Aorta (tissue), 5 donors: ENCODE measurements around the gene ZDHHC19. TPM values are rescaled to one million over a fixed set of nuclear protein-coding genes. Genes with fewer than 3 reads are reported as not detected.
A peak's percentile ranks its signal among the peaks of the same experiment; 100 is the strongest.
"Not testable (repeated sequence)": the region's sequence is repeated elsewhere in the genome, so short reads cannot be mapped to it uniquely, and the experiment has no call there.

Source experiments
- ATAC-seq: fragments of 200-7000 bp; cut with Tn5 transposase; one replicate; pipeline ENCODE4 v1.9.1; 2022; ENCODE audit warnings: moderate library complexity; ENCODE audit not compliant: low FRiP score
- DNase-seq, 2 donors: peaks; one replicate each; pipeline ENCODE4 v3.0.0-alpha.2; 2020
- H3K27ac ChIP-seq, 2 donors: one replicate each; pipeline ENCODE4 v1.5.1; 2013; ENCODE audit warnings: low read length in 2 of 2, mild to moderate bottlenecking in 2 of 2, moderate library complexity in 2 of 2, control low read depth in 1 of 2, inconsistent platforms in 1 of 2, low read depth in 1 of 2
- H3K27me3 ChIP-seq, 2 donors: one replicate each; pipeline ENCODE4 v1.6.1; 2013; ENCODE audit warnings: control low read depth in 1 of 2, low read length in 1 of 2, mild to moderate bottlenecking in 1 of 2, moderate library complexity in 1 of 2; ENCODE audit not compliant: insufficient read depth in 2 of 2, control insufficient read depth in 1 of 2
- H3K36me3 ChIP-seq, 2 donors: one replicate each; pipeline ENCODE4 v1.6.1; 2013; ENCODE audit warnings: control low read depth in 1 of 2, low read length in 1 of 2, mild to moderate bottlenecking in 1 of 2; ENCODE audit not compliant: insufficient read depth in 2 of 2, control insufficient read depth in 1 of 2
- H3K4me1 ChIP-seq, 2 donors: one replicate each; pipeline ENCODE4 v1.6.1; 2013; ENCODE audit warnings: low read length in 2 of 2, control low read depth in 1 of 2, mild to moderate bottlenecking in 1 of 2, moderate library complexity in 1 of 2; ENCODE audit not compliant: insufficient read depth in 2 of 2, control insufficient read depth in 1 of 2
- H3K4me3 ChIP-seq, 2 donors: one replicate each; pipeline ENCODE4 v1.5.1; 2013; ENCODE audit warnings: low read length in 2 of 2, control low read depth in 1 of 2, mild to moderate bottlenecking in 1 of 2
- H3K9me3 ChIP-seq: one replicate; pipeline ENCODE4 v1.6.1; 2013; ENCODE audit warnings: mild to moderate bottlenecking, low read length; ENCODE audit not compliant: control insufficient read depth
- WGBS, 2 donors: extraction: QIAGEN DNeasy Blood & Tissue Kit; methylation state at CpG; one replicate each; pipeline ENCODE4 v1.1.7; 2013; 5-methylcytosine and 5-hydroxymethylcytosine counted together
- intact Hi-C, 2 donors: fragments of 100-400 bp; cut with DNase I; formaldehyde crosslinking; loops; one replicate each; pipeline versions ENCODE4 v1.14.2 to v1.15.0; 2022
- polyA plus RNA-seq, 2 donors: library from polyadenylated mRNA; stranded (reverse); fragments of 200-250 nt; gene quantifications; one replicate each; pipeline ENCODE4 v1.2.3, GENCODE V29; 2013
- total RNA-seq, 2 donors: library from RNA; stranded (reverse); fragmentation: NEBNext Ultra II Directional; extraction: Animal tissue kit (Norgen Biotek cat#: 25700); gene quantifications; one replicate each; pipeline ENCODE4 v1.2.1, GENCODE V29; 2021
- donor health status: healthy with polysubstance abuse.
- donor health status: Bipolar disorder and iron deficiency.
- donor health status: DM: no; HTN: no; CAD: no.
- donor health status: DM: no; HTN: no; CAD: no.
- donor health status: DM: yes; HTN: yes; CAD: no.

Gene ZDHHC19
- total and polyA plus RNA-seq, 4 donors, result 0.72 to 0.97 TPM; not detected in 2

DNA sequence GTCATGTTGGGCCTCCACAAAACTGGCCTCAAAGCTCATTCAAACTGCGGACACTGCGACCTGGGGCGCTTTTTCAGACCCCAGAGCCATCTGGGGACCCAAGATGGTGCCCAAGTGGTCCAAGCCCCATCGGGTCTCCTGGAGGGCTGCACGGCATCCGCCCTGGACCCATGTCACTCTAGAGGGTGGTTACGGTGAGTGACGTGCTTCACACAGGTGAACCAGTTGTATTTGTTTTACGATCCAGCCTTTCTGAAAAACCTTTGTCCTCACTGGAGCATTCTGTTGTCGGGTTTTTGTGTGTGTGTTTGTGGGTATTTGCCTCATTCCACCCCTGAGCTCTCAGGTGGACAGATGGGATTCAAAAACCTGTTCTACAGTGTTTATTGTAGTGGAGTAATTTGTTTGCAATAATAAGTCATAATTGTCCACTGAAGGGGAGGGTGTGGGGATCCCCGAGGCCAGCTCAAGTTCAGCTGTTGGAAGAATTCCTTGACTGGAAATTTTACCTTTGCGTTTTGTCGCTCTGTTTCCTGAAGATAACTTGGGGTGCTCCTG is 7.0 kb upstream of the ZDHHC19 start:
- H3K36me3 ChIP-seq, result no peaks in the 10 kb centered on the region
- DNase-seq (no peak), ATAC-seq (no peak)
- H3K27me3 ChIP-seq, result no peaks in the 10 kb centered on the region
- no peak overlapping the region for H3K27ac ChIP-seq
- H3K4me3 ChIP-seq, result no peak overlapping the region
- H3K4me1 ChIP-seq, result no peaks in the 10 kb centered on the region
- intact Hi-C loops, result no loop called here
- WGBS, 2 donors, result 91 to 92% methylated on average over 13 of the region's 13 CpGs
- H3K9me3 ChIP-seq, result no peaks in the 10 kb centered on the region

GRCh38 chr3:196217307-196218154 is 6.3 kb upstream of the ZDHHC19 start:
- ATAC-seq, result no peak
- Histone ChIP-seq H3K27me3 (no peaks in the 10 kb centered on the region), H3K27ac (no peak overlapping the region), H3K9me3 (no peaks in the 10 kb centered on the region), H3K36me3 (no peaks in the 10 kb centered on the region), H3K4me3 (no peak overlapping the region), H3K4me1 (no peaks in the 10 kb centered on the region)
- DNase-seq, result no peak
- intact Hi-C loops, result no loop called here
- WGBS, 2 donors, result 94 to 96% methylated on average over 12 of the region's 12 CpGs

- Histone ChIP-seq H3K4me3 (no peak overlapping the region), H3K27me3 (no peaks in the 10 kb centered on the region), H3K9me3 (no peaks in the 10 kb centered on the region), H3K27ac (no peak overlapping the region), H3K36me3 (no peaks in the 10 kb centered on the region), H3K4me1 (no peaks in the 10 kb centered on the region)
- DNase-seq (no peak), ATAC-seq (no peak)
- intact Hi-C loops, result no loop called here
- 46 to 48% methylated on average over 14 to 25 of the region's 25 CpGs for WGBS, 2 donors
These were observed 5.5 kb upstream of the ZDHHC19 start for GRCh38 chr3:196216681-196217211.

GRCh38 chr3:196216089-196216564 is 4.9 kb upstream of the ZDHHC19 start, which contains the start of gene SLC51A:
TSS of gene SLC51A (plus strand) at chr3:196216534. CDS start at chr3:196216713, 179 bp downstream.
- Histone ChIP-seq H3K4me1 (no peaks in the 10 kb centered on the region), H3K4me3 (no peak within 1 kb of the TSS), H3K9me3 (no peaks in the 10 kb centered on the region), H3K27me3 (no peaks in the 10 kb centered on the region), H3K27ac (no peak within 1 kb of the TSS), H3K36me3 (no peaks in the 10 kb centered on the region)
- 46 to 51% methylated on average over 14 to 15 of the region's 15 CpGs for WGBS, 2 donors
- ATAC-seq, result no peak
- intact Hi-C loops, result no loop called here
- DNase-seq, result no peak

- intact Hi-C loops, result no loop called here
- WGBS, 2 donors, result 47 to 54% methylated on average over 10 of the region's 10 CpGs
- ATAC-seq, result no peak
These were observed 4.4 kb upstream of the ZDHHC19 start for GRCh38 chr3:196215493-196216020.

DNA sequence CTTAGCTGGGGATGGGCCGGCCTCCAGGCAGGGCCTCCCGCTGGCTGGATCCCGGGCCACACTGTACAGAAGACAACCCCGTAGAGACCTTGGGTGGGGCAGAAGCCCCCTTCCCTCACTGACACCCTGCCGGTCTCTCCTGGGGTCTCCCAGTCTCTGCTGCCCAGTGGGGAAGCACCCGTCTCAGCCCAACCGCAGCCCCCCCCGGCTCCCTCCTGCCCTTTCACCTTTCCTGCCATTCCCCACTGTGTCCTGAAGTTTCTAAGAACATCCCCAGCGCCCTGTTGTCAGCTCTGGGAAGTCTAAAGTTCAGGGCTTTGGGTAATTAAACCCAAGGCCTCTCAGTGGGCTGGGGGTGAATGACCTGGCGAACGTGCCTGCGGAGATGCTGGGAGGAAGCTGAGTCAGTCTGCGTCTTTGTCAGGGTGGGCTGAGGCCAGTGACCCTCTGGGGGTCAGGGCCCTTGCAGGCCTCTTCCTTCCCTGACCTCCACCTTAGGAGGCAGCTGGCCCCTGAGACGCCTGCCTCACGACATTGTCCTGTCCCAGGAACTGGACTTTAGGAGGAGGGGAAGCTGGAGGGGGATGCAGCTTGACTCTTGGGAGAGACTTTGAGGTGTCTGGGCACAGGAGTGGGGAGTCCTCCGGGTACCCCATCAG is 3.7 kb upstream of the ZDHHC19 start:
- Histone ChIP-seq H3K4me1 (no peaks in the 10 kb centered on the region), H3K36me3 (no peaks in the 10 kb centered on the region), H3K9me3 (no peaks in the 10 kb centered on the region), H3K27me3 (no peaks in the 10 kb centered on the region), H3K27ac (no peak overlapping the region), H3K4me3 (no peak overlapping the region)
- peak in 1 of 2 donors; percentile 66 for DNase-seq
- ATAC-seq, result no peak
- WGBS, 2 donors, result 88 to 89% methylated on average over 16 of the region's 16 CpGs
- intact Hi-C loops, result no loop called here

More at GRCh38 chr3:196215493-196216020, 4.4 kb upstream of the ZDHHC19 start:
- Histone ChIP-seq H3K4me3 (no peak overlapping the region), H3K27me3 (no peaks in the 10 kb centered on the region), H3K27ac (no peak overlapping the region), H3K9me3 (no peaks in the 10 kb centered on the region), H3K4me1 (no peaks in the 10 kb centered on the region), H3K36me3 (no peaks in the 10 kb centered on the region)
- DNase-seq, result peak in 1 of 2 donors; percentile 44

- H3K4me1 ChIP-seq, H3K4me3 ChIP-seq, H3K27me3 ChIP-seq, H3K27ac ChIP-seq, DNase-seq, intact Hi-C loops, H3K9me3 ChIP-seq, H3K36me3 ChIP-seq, ATAC-seq: not testable (repeated sequence)
- WGBS, 2 donors, result 89 to 92% methylated on average over 11 of the region's 11 CpGs
These were observed 1.1 kb downstream of the ZDHHC19 start for GRCh38 chr3:196209944-196210672.
